Daoy (cell line): ENCODE data around the gene CLDN8. TPM values are rescaled to one million over a fixed set of nuclear protein-coding genes. Genes with fewer than 3 reads are reported as not detected.
A peak's percentile ranks its signal among the peaks of the same experiment; 100 is the strongest.

Experiments used
- DNase-seq: peaks from one replicate; pipeline ENCODE4 v3.0.0-alpha.2; 2015; ENCODE audit warnings: low read depth
- total RNA-seq: library from RNA; depleted of rRNA; stranded (reverse); fragments of >200 nt; shearing (Covaris generic); gene quantifications from 2 replicates; pipeline ENCODE4 v1.2.3, GENCODE V29; 2014; rRNA removed

The CLDN8 gene
- not detected in 2 replicates for total RNA-seq

DNA sequence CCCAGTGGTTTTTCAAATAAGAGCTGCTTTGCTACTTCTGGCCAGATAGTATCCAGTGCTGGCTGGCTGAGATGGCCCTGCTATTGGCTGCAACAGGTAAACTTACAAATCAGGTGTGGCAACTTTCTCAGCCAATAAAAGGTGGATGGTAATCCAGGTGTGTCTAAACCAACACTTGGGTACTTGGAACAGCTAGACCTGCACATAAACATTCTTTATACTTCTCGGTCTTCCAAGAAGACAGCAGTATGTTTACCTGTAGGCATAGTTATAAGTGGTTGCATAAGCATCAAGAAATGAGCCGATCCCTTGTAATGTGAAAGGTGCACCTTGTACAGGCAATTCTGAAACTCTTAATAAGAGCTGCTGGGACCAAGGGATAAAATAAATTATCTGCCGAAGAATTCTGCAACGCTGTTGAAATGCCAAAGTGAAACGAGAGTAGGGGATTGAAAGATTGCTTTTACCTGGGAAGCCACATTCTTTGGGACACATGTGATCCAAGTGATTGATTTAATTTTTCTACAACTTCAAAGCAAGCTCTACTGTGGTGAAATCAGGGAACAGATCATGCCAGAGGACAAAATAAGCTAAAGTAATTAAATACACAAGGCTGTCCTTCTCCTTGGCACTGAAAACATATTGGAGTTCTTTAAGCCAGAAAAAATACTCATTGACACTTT is at the start of gene CLDN8:
TSS of gene CLDN8 (minus strand) at position 57 of the 683 bp plus-strand sequence. CDS start 172 bp downstream, outside the sequence.
- DNase-seq, result no peak

DNA sequence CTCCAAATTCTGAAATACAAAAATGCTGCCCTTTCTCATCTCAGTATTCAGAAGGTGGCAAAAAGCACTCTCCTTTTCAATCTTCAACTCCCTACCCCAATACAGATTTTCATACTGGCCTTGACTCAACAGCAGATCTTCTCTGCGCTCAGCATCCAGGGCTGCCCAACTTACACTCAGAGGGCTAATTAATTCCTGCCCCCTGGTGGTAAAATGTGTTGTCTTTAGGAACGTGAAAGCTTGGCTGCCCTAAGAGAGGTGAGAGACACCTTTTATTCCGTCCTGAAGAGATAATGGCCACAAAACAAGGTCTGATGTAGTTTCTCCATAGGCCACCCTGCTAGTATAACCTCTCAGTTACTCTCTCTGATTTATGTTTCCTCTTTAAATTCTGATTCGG is 41.9 kb upstream of the CLDN8 start:
- DNase-seq, result peak; percentile 37

DNA sequence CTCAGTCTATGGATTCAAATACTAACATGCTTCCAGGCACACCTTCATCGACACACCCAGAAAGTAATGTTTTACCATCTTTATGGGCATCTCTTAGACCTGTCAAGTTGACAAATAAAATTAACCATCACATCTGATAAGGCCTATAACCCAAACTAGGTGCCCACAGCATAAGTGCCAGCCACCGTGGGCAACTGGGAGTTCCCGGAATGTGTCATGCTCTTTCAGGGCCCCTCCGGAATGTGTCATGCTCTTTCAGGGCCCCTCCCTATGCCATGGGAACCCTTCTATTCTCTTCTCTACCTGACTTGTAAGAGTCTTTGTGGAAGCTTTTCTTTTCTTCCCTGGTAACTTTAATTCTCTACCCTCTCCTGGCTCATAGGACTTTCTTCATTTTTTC is 40.2 kb upstream of the CLDN8 start:
- DNase-seq, result peak; percentile 61

DNA sequence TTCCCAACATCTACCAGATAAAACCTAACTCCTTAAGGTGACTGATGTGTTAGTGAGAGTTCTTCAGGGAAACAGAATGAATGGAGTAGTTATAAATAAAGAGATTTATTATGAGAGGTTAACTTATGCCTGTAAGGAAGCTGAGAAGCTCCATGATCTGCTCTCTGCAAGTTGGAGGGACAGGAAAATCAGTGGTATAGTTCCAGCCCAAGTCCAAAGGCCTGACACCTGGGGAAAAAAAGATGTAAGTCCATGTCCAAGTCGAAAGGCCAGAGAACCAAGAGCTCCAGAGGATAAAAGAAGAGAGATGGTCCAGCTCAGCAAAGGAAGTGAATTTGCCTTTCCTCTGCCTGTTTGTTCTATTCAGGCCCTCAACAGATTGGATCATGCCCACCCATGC is 39.8 kb upstream of the CLDN8 start:
- no peak for DNase-seq

DNA sequence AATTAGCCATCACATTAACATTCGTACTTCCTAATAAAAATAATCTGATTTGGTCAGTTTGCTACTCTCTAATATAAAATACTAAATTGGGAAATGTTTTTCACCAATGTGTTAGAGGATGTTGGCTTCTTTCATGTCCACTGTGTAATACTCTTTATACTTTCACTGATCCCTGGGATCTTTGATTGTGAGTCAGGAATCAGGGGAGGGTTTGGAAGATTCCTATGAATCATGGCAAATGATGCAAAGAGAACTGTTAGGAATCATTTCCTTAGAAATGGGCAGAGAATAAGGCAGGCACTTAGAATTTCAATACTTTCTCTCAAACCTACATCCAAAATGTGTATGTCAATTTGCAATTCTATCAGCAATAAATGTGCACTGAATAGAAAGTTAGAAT is 35.9 kb upstream of the CLDN8 start:
- no peak for DNase-seq

DNA sequence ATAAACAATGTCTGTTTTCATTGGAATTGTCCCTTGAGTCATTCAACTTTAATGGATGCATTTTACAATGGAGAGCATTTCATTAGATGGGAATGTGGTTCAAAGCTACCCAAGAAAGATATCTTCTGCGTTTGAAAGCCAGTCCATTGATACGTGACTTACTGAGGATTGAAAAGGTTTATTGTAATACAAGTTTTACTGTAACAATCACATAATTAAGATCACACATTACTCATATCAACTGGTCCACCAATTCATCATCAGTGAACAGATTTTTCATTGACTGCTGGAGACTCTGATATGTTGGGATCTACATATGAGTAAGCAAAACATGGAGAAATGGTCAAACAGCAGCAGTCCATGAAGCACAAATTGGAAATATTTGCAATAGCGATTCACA is 34.0 kb upstream of the CLDN8 start:
- no peak for DNase-seq

DNA sequence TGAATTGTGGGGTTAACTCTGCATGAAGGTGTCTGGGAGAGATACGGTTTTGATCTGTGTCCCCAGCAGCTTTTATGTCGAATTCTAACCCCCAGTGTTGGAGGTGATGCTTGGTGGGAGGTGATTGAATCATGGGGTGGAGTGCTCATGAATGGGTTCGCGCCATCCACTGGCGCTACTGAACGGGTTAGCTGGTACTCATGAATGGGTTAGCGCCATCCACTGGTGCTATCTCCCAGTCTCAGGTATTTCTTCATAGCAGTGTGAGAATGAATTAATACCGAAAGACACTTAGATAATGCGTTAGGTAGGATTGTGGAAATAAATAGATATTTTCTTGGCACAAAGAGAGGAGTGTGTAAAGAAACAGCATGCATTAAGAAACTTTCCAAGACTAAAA is 32.9 kb upstream of the CLDN8 start:
- DNase-seq, result peak; percentile 19

DNA sequence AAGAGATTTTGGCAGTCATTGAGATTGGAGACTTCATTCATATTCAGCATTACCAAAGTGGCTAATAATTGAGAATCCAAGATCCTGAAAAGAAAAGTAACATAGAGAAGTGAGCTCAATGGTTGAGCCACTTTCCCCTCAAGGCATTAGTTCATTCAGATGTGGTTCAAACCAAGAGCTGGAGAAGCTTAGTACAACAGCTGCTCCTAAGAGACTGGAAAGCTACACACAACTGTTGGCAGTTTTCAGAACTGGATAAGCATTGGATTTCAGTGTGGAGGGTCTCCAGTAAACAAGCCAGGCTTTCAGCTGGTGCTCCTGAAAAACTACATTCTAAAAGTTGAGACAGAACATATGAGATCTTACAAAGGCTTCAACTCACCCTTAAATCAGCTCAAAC is 29.2 kb upstream of the CLDN8 start:
- DNase-seq, result no peak

DNA sequence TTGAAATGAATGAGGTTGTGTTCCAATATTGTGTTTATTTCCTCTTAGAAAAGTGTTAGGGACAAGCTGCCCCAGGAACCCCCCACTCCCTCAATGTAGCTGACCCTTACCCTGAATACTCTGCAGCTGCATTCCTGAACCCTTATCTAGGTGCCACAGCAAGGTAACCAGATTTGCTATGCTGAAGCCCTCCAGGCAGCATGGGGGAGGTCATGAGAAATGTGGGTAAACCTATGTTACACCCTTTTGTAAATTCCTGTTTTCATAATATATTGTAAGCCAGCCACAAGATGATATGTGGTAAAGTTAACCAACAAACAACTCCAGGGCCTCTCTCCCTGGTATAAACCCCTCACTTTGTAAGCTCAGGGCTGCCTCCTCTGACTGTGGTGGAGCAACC is 27.8 kb upstream of the CLDN8 start:
- DNase-seq, result no peak

DNA sequence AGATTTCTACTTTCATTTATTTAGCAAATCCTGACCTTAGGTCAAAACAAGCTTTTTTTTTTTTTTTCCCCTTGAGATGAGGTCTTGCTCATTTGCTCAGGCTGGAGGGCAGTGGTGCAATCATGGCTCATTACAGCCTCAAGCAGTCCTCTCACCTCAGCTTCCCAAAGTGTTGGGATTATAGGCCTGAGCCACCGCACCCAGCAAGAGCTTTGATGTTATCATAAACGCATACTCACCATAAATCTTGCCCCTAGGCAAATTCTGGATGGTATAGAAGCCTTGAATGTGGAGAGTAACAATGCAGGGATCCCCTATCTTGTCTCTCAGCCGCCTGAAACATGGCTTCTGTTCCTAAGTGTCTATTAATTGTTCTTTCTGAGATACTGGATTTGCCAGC is 24.8 kb upstream of the CLDN8 start:
- DNase-seq, result no peak

DNA sequence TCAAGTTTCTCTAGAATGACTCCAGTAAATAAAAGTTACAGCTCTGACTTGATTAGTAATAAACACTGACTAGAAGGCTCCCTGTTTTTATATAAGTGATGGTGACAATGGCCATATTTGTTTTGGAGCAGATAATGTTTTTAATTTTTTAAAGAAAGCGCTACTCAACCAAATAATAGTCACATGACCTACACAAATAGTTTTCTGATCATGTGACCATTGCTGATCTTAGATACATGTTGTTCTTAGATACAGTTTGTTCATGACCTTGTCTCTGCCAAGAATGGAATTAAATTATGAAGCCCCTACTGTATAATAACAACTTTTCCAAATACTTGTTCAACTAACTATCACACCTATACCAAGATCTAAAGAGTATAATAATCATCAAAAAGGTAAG is 22.3 kb upstream of the CLDN8 start:
- no peak for DNase-seq

DNA sequence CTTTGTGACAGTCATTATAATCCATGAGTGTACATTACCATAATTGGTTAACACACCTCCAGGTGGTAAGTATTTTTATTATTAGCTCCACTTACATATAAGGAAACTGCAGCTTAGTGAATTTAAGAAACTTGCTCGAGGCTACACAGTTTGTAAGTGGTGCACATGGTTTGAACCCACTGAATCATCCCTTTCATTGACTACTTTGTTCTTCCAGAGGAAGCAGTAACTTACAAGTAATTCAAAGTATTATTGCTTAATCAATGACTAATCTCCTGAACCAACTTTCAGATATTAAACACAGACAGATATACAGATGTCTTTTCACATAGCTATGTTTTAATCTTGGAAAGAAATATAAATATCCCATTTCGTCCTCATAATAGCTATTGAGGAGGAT is 18.7 kb upstream of the CLDN8 start:
- DNase-seq, result no peak

DNA sequence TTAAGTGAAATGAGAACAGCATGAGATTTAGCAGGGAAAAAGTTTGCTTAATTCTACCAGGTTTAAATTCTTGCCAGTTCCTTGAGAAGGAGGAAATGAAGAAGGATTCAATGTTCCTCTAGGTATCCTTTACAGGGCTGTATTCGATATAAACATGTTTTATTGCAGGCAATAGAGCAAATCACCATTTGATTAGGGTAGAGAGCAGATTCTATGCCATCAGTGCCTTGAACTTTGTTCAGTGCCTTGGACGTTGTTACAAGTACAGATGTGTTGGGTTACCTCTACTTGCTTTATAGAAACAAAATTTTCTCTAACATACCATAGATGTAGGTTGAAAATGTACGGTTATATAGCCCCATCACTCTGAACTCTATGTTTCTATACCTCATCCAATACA is 18.2 kb upstream of the CLDN8 start:
- no peak for DNase-seq

DNA sequence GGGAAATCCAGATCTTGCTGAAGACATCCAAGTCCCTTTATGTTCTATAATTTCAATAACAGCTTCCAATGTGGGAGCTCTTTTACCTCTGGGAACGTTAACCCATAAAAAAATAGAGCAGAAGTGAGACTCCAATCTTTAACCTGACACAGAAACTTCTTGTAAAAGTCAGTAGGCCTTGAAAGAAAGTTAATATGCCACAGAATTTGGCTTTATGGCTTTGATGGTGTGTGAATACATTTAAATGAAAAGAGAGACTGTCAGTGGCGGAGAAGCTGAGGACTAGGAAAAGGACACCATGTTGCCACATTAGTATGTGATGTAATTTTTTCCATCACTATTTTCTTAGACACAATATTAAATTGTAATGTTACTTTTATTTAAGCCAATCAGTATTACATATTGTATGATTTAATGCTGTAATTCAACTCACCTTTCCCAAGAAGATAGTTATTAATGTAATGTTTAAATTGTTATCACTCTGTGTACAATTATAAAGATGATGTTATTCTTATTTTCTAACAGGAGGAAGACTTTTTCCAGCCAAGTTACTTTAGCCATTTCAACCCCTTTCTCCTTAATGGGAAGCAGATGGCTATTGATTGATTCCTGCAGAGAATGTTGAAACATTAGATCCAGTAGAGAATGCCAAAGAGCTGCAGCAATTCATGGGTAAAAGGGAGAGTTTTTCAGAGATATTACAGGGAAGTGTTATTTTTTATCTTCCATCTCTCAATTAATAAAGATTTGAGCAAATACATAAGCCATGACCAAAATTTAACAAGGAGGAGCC is 17.5 kb upstream of the CLDN8 start:
- DNase-seq, result no peak

DNA sequence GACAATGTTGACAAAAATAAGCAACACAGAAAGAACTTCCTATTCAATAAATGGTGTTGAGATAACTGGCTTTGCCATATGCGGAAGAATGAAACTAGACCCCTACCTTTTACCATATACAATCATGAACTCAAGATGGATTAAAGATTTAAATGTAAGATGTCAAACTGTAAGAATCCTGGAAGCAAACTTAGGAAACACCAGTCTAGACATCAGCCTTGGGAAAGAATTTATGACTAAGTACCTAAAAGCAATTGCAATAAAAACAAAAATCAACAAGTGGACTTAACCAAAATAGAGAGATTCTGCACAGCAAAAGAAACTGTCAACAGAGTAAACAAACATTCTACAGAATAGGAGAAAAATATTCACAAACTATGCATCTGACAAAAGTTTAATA is 16.1 kb upstream of the CLDN8 start:
- DNase-seq, result no peak

DNA sequence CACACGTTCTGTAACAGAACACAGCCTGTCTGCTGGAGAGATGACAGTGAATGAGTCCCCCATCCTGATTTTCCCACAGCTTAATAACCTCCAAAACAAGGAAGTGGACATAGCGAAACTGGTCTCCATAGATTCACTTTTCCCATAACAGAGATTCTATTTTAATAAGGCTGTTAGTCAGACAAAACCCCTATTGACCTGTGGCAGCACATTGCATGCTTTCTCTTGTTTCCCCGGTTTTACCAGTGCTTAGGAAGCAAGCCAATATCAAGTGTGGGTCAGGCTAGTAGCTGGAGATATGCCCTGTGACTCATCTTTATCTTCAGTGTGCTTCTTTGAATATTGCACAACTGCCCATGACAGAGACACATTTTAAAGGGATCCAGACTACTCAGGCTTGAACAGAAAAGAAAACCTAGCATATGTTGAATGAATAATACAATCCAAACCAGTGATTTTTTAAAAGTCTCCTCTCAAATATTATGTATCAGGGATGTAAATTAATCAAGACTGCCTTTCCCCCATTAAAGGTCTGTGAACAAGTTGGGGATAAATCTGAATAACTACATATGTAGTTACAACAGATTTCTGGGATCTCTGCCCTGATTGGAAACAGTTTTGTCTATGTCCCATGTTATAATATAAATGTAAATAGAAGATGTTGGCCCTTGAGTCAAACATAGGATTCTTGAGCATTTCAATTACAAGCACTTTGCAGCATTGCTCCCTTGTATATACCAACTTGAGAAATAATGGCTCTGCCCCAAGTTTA is 11.9 kb upstream of the CLDN8 start:
- DNase-seq, result peak; percentile 91

DNA sequence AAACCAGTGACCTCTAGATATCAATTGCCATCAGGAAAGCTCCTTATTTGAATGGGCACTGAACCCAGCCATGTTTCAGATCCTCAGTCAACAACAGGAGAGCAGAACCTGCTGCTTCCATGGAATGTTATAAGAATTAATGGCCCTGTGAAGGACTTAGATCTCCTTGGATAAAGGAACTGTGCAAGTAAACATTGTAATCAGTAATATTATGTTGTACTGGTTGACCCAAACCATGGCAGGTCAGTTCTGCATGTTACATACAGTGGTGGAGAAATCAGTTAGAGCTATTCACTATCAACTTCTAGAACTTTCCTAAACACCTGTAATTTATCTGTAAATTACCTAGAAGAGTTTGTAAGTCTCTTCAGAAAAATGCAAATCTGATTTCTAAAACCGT is 11.2 kb upstream of the CLDN8 start:
- DNase-seq, result no peak

DNA sequence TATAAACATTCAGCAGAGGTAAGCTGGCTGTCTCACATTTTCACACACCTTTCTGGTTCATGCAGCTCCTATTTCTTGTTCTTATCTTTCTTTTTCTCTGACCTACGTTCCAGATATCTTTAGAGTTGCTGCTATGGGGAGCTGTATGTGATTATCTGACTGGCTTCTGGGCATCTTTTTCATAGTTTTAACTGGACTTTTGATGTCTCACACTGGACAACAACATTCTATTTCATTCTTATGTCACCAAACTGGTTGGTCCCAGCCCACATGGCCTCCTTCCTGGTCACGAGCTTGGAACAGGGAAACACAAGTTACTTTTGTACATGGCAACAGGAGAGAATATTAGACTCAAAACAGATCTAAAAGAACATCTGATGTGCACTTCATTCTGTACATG is 7.7 kb upstream of the CLDN8 start:
- no peak for DNase-seq

DNA sequence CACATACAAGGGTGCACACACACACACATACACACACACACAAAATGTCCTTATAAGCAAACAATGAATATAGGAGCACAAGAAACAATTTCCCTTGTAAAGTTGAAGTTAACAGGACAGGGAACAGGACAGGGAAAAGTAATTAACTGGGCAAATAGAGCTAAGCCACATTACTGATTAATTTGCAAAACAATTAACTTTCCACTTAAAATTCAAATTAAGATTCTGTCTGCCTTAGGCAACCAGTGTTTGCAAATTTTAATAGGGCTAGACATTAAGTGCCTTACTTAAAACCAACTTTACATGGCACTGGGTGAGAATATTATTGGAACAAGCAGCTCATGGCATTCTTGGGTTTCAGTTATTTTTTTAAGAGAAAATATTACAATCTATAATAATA is 6.8 kb upstream of the CLDN8 start:
- no peak for DNase-seq

DNA sequence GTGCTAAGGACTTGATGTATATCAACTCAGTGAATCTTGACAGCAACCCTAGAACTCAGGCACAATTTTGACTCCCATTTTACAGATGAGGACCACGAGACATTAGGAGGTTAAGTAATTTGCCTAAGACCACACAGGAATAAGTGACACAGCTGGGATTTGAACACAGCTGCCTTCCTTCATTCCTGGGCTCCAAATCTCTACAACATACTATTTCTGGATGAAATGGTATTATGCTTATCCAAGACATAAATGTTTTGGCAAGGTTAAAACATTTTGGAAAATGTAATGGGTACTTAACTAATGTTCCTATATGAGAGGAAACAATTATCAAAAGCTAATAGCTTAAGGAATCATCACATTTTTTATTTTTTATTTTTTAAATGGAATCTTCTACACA is 4.8 kb downstream of the CLDN8 start:
- DNase-seq, result no peak

DNA sequence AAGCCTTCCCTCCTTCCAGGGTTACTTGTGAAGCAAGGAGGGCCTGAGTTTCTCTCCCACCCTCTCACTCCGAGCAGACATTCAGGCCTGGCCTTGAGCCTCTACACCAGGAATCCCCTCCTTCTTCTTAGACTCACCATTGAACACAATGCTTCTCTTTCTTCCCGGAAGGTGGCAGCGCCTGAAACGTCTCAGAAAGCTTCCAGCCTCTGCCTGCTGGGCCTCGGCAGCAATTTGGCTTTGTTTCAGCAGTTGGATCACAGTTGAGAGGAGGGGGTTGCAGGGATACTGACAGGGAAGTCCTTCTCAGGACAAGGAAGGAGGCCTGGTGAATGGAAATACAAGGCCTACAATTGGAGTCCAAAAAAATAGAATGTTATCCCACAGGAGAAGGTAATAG is 6.3 kb downstream of the CLDN8 start:
- no peak for DNase-seq

DNA sequence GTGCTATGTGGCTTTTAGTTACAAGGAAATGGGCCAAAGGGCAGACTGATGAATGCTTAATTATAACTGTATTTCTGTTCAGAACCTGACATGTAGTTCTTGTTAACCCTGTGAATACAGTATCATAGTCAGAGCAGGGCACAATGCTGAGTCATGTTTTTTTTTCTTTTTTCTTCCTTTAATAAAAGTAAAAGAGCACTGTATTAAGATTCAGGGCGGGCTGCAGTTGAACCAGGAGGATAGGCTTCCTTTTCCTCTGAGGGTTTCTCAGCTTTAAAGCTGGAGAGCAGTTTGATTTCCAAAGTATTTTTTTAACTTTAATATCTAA is 8.7 kb downstream of the CLDN8 start:
- DNase-seq, result no peak
